PC-3 (cell line): Measurements from ENCODE around the gene LRFN4. TPM values are rescaled to one million over a fixed set of nuclear protein-coding genes. Genes with fewer than 3 reads are reported as not detected.
A peak's percentile ranks its signal among the peaks of the same experiment; 100 is the strongest.

Experiments
- ATAC-seq: fragments of 200-7000 bp; cut with Tn5 transposase; 2 replicates; pipeline ENCODE4 v1.9.1; 2020; ENCODE audit warnings: mild to moderate bottlenecking, moderate library complexity
- BruUV-seq: library from RNA; stranded (reverse); fragments of 400-500 nt; replicated peaks from 2 replicates; lab custom pipeline; 2021; lab: Mats Ljungman, UMichigan
- CTCF ChIA-PET: fragments of 300-600 bp; sonication (Branson Sonifier 250); formaldehyde crosslinking; loops from one replicate; lab custom pipeline; 2022; ENCODE audit warnings: antibody characterized with exemption; lab: Charles Lee
- POLR2A ChIA-PET: fragments of 300-600 bp; sonication (Branson Sonifier 250); formaldehyde crosslinking; loops from one replicate; lab custom pipeline; 2022; ENCODE audit warnings: antibody characterized with exemption; ENCODE audit not compliant: unreplicated experiment; lab: Charles Lee
- DNase-seq: peaks from one replicate; pipeline ENCODE4 v3.0.0-alpha.2; 2015
- H2AFZ ChIP-seq: fragments of 300-600 bp; sonication (generic); 2 replicates; pipeline ENCODE4 v1.6.0; 2016; ENCODE audit warnings: antibody characterized with exemption, low read length
- H3F3A ChIP-seq: fragments of 300-600 bp; sonication (generic); one replicate; pipeline ENCODE4 v1.6.0; 2017; ENCODE audit warnings: antibody characterized with exemption, low read length, control low read depth, mild to moderate bottlenecking; ENCODE audit not compliant: unreplicated experiment
- H3K27ac ChIP-seq: fragments of 300-600 bp; sonication (generic); 2 replicates; pipeline ENCODE4 v1.5.1; 2016; ENCODE audit warnings: mild to moderate bottlenecking, low read length
- H3K27me3 ChIP-seq: fragments of 300-600 bp; sonication (generic); 2 replicates; pipeline ENCODE4 v1.6.1; 2016; ENCODE audit warnings: low read length, mixed read lengths
- H3K36me3 ChIP-seq: fragments of 300-600 bp; sonication (generic); 2 replicates; pipeline ENCODE4 v1.6.1; 2016; ENCODE audit warnings: low read depth, mixed run types, low read length, mixed read lengths
- H3K4me1 ChIP-seq: fragments of 300-600 bp; sonication (generic); 2 replicates; pipeline ENCODE4 v1.5.1; 2016; ENCODE audit warnings: low read length; ENCODE audit not compliant: insufficient read depth
- H3K4me2 ChIP-seq: fragments of 300-600 bp; sonication (generic); 2 replicates; pipeline ENCODE4 v1.6.0; 2016; ENCODE audit warnings: low read length
- H3K4me3 ChIP-seq: fragments of 300-600 bp; sonication (generic); 2 replicates; pipeline ENCODE4 v1.5.1; 2016; ENCODE audit warnings: mild to moderate bottlenecking, low read length, mixed read lengths
- H3K79me2 ChIP-seq: fragments of 300-600 bp; sonication (generic); 2 replicates; pipeline ENCODE4 v1.6.1; 2017; ENCODE audit warnings: low read length, mixed read lengths
- H3K9ac ChIP-seq: fragments of 300-600 bp; sonication (generic); 2 replicates; pipeline ENCODE4 v1.6.0; 2016; ENCODE audit warnings: mild to moderate bottlenecking, low read length
- H3K9me2 ChIP-seq: fragments of 300-600 bp; sonication (generic); replicated peaks from 2 replicates; pipeline ENCODE4 v1.6.1; 2016; ENCODE audit warnings: mixed run types, low read length, mixed read lengths
- H3K9me3 ChIP-seq: fragments of 300-600 bp; sonication (generic); 2 replicates; pipeline ENCODE4 v1.6.1; 2016; ENCODE audit warnings: low read length, mixed read lengths
- H4K20me1 ChIP-seq: fragments of 300-600 bp; sonication (generic); 2 replicates; pipeline ENCODE4 v1.6.1; 2016; ENCODE audit warnings: low read length, mixed read lengths
- CTCF ChIP-seq: fragments of 300-600 bp; sonication (generic); conservative IDR thresholded peaks from 2 replicates; pipeline ENCODE4 v1.5.1; 2017; ENCODE audit warnings: antibody characterized with exemption, low read depth, mild to moderate bottlenecking, low read length
- EZH2 ChIP-seq: fragments of 300-600 bp; sonication (generic); IDR thresholded peaks from one replicate; pipeline ENCODE4 v1.6.1; 2017; ENCODE audit warnings: antibody characterized with exemption, mild to moderate bottlenecking, low read length; ENCODE audit not compliant: unreplicated experiment
- EZH2phosphoT487 ChIP-seq: fragments of 300-600 bp; sonication (generic); IDR thresholded peaks from 2 replicates; pipeline ENCODE4 v1.6.1; 2018; ENCODE audit warnings: mild to moderate bottlenecking, antibody characterized with exemption, low read length, borderline replicate concordance
- intact Hi-C: fragments of 100-400 bp; cut with micrococcal nuclease; formaldehyde crosslinking; loops from 2 replicates; pipeline ENCODE4 v1.9.0; 2023
- total RNA-seq: library from RNA; depleted of rRNA; stranded (reverse); fragments of >200 nt; gene quantifications from 2 replicates; pipeline ENCODE4 v1.2.3, GENCODE V29; 2014

Gene LRFN4
- total RNA-seq, 1 experiment from 2014 or later: 64.4 TPM

GRCh38 chr11:66883016-66883965 is 26.4 kb downstream of the LRFN4 start:
- intact Hi-C loops: loop anchor here (5.0 to 10.0 kb wide), 2 partner anchors 74 to 172 kb away; partner anchors contain the start of genes PC and RHOD
- DNase-seq (peak; percentile 88), ATAC-seq (peak; percentile 76)
- no peaks in the 10 kb centered on the region for H3K9me2 ChIP-seq
- no peaks in the 10 kb centered on the region for H3K9me3 ChIP-seq
- no peaks in the 10 kb centered on the region for H3F3A ChIP-seq
- no peaks in the 10 kb centered on the region for H3K36me3 ChIP-seq
- no peaks in the 10 kb centered on the region for H4K20me1 ChIP-seq
- peaks cover 6% of the 10 kb centered on the region; the same call in 1 of the 2 replicates for H3K79me2 ChIP-seq
- H3K27ac ChIP-seq: peak overlapping the region; percentile 78
- TF ChIP-seq EZH2 (no peak), EZH2phosphoT487 (no peak), CTCF (peak; percentile 88)
- H3K9ac ChIP-seq: peak overlapping the region; percentile 31
- no peak overlapping the region for H3K4me3 ChIP-seq
- ChIA-PET POLR2A (no interaction called here), CTCF (interaction anchor here (0.5 to 1.0 kb wide), 3 partner anchors 76 to 171 kb away, joined by 3 read pairs; no protein-coding TSS in a partner anchor)
- peak overlapping the region; percentile 58 for H3K4me2 ChIP-seq
- BruUV-seq: TSS peak; percentile 35
- H3K4me1 ChIP-seq: peaks cover 38% of the 10 kb centered on the region
- H3K27me3 ChIP-seq: no peaks in the 10 kb centered on the region
- peak overlapping the region; percentile 66 for H2AFZ ChIP-seq

DNA sequence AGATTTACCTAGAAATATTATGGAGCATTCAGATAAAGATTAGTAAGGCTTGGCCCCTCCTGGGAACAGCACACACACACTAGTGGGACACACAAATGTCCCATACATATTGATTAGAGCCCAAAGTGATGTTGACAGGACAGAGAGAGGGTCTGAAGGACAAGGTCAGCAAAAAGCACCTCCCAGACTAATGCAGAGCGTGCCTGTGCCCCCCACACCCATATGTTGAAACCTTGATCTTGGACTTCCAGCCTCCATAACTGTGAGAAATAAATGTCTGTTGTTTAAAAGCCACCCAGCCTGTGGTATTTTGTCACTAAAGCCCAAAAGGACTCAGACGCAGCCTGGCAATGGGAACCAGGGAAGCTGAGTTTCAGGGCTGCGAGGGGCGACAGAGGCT is 27.6 kb downstream of the LRFN4 start:
- peaks cover 6% of the 10 kb centered on the region; the same call in 1 of the 2 replicates for H3K79me2 ChIP-seq
- H2AFZ ChIP-seq: no peak overlapping the region
- H3K4me2 ChIP-seq: no peak overlapping the region
- no peaks in the 10 kb centered on the region for H3K9me2 ChIP-seq
- no peak overlapping the region for H3K9ac ChIP-seq
- intact Hi-C loops: loop anchor here (5.0 to 10.0 kb wide), 2 partner anchors 73 to 170 kb away; partner anchors contain the start of genes PC and RHOD
- H3F3A ChIP-seq: no peaks in the 10 kb centered on the region
- ATAC-seq (no peak), DNase-seq (no peak)
- H4K20me1 ChIP-seq: no peaks in the 10 kb centered on the region
- no peaks in the 10 kb centered on the region for H3K27me3 ChIP-seq
- H3K4me3 ChIP-seq: no peak overlapping the region
- CTCF ChIA-PET: interaction anchor here (0.5 kb wide), 1 partner anchor 170 kb away, joined by 3 read pairs; no protein-coding TSS in a partner anchor
- POLR2A ChIA-PET: no interaction called here
- TF ChIP-seq EZH2phosphoT487 (no peak), CTCF (no peak), EZH2 (no peak)
- H3K27ac ChIP-seq: 0 out of 2 replicates have a peak overlapping the region, but pooled peaks have one; percentile 78
- BruUV-seq: no TSS peak
- peaks cover 41% of the 10 kb centered on the region for H3K4me1 ChIP-seq
- no peaks in the 10 kb centered on the region for H3K9me3 ChIP-seq
- H3K36me3 ChIP-seq: no peaks in the 10 kb centered on the region
